B cell (primary cell): ENCODE data around the gene MLH3. TPM values are rescaled to one million over a fixed set of nuclear protein-coding genes. Genes with fewer than 3 reads are reported as not detected.

Experiments used
- ATAC-seq: fragments of 200-7000 bp; cut with Tn5 transposase; one replicate; pipeline ENCODE4 v1.10.0; 2021; ENCODE audit warnings: low read depth, mild to moderate bottlenecking, moderate number of reproducible peaks, moderate library complexity
- CTCF ChIA-PET: fragments of 350-600 bp; sonication (Branson Sonifier 250); formaldehyde crosslinking; loops from one replicate; lab custom pipeline; 2021; ENCODE audit warnings: antibody characterized with exemption, inconsistent platforms; lab: Charles Lee
- POLR2A ChIA-PET: fragments of 350-600 bp; sonication (Branson Sonifier 250); formaldehyde crosslinking; loops from one replicate; lab custom pipeline; 2021; ENCODE audit warnings: antibody characterized with exemption; lab: Charles Lee
- DNase-seq: peaks from one replicate; pipeline ENCODE4 v3.0.0; 2013
- H2AFZ ChIP-seq: 2 replicates; pipeline ENCODE4 v1.6.1; 2012; ENCODE audit warnings: mild to moderate bottlenecking, low read depth, low read length; ENCODE audit not compliant: insufficient read depth, poor library complexity, severe bottlenecking
- H3K27ac ChIP-seq, 2 donors: 1 replicate in 1 of 2; 2 replicates in 1 of 2; pipeline ENCODE4 v1.5.1; 2012 to 2013; ENCODE audit warnings: low read length in 2 of 2, mild to moderate bottlenecking in 2 of 2, moderate library complexity in 1 of 2
- H3K27me3 ChIP-seq, 4 experiments: fragments of 200-600 bp in 1 of 4; sonication (generic) in 1 of 4; replicated peaks in 1 of 4; 1 replicate in 2 of 4; 2 replicates in 2 of 4; pipeline versions ENCODE4 v1.6.1 to v1.7.0; 2013 to 2016; ENCODE audit warnings: low read length in 3 of 4, mild to moderate bottlenecking in 2 of 4, mixed read lengths in 1 of 4, moderate library complexity in 1 of 4; ENCODE audit not compliant: insufficient read depth in 4 of 4, control insufficient read depth in 3 of 4; ENCODE audit errors: control extremely low read depth in 1 of 4
- H3K36me3 ChIP-seq, 2 experiments: replicated peaks in 1 of 2; 1 replicate in 1 of 2; 2 replicates in 1 of 2; pipeline versions ENCODE4 v1.6.1 to v1.7.1; 2013; ENCODE audit warnings: low read length in 1 of 2; ENCODE audit not compliant: insufficient read depth in 2 of 2, control insufficient read depth in 1 of 2; ENCODE audit errors: control extremely low read depth in 1 of 2, extremely low read depth in 1 of 2
- H3K4me1 ChIP-seq, 2 donors: fragments of 200-600 bp in 1 of 2; sonication (generic) in 1 of 2; 1 replicate in 1 of 2; 2 replicates in 1 of 2; pipeline versions ENCODE4 v1.5.1 to v1.6.1; 2013 to 2017; ENCODE audit warnings: low read length in 2 of 2; ENCODE audit not compliant: control insufficient read depth in 2 of 2, insufficient read depth in 2 of 2
- H3K4me2 ChIP-seq: replicated peaks from 2 replicates; pipeline ENCODE3; 2012; ENCODE audit warnings: mild to moderate bottlenecking, low read depth, low read length; ENCODE audit not compliant: poor library complexity, severe bottlenecking
- H3K4me3 ChIP-seq, 5 experiments: fragments of 200-600 bp in 1 of 5; sonication (generic) in 1 of 5; 1 replicate in 3 of 5; 2 replicates in 2 of 5; pipeline versions ENCODE4 v1.5.1 to v1.7.0; 2011 to 2016; ENCODE audit warnings: low read length in 4 of 5, mild to moderate bottlenecking in 4 of 5, low read depth in 2 of 5, control low read depth in 1 of 5, moderate library complexity in 1 of 5; ENCODE audit not compliant: insufficient read depth in 1 of 5; ENCODE audit errors: control extremely low read depth in 1 of 5, extremely low read depth in 1 of 5
- H3K79me2 ChIP-seq: fragments of 200-600 bp; sonication (generic); one replicate; pipeline ENCODE4 v1.6.0; 2016; ENCODE audit warnings: low read length; ENCODE audit not compliant: control insufficient read depth, insufficient read depth
- H3K9ac ChIP-seq: fragments of 200-600 bp; sonication (generic); 2 replicates; pipeline ENCODE4 v1.6.1; 2017; ENCODE audit warnings: mild to moderate bottlenecking, low read length, moderate library complexity
- H3K9me3 ChIP-seq, 3 donors: one replicate each; pipeline versions ENCODE4 v1.6.1 to v1.7.1; 2013; ENCODE audit warnings: low read length in 2 of 3; ENCODE audit not compliant: control insufficient read depth in 2 of 3, insufficient read depth in 1 of 3; ENCODE audit errors: control extremely low read depth in 1 of 3
- H4K20me1 ChIP-seq: 2 replicates; pipeline ENCODE4 v1.6.0; 2012; ENCODE audit warnings: mild to moderate bottlenecking, low read length; ENCODE audit not compliant: insufficient read depth, control insufficient read depth, poor library complexity, severe bottlenecking
- H3K27ac Mint-ChIP-seq: one replicate; pipeline ENCODE4 v1.8.0; 2021; ENCODE audit warnings: mixed read lengths
- H3K27me3 Mint-ChIP-seq: one replicate; pipeline ENCODE4 v1.8.0; 2021; ENCODE audit warnings: mixed read lengths
- H3K4me1 Mint-ChIP-seq: one replicate; pipeline ENCODE4 v1.8.0; 2021; ENCODE audit warnings: mixed read lengths
- H3K4me3 Mint-ChIP-seq: one replicate; pipeline ENCODE4 v1.8.0; 2021; ENCODE audit warnings: mixed read lengths
- H3K9me3 Mint-ChIP-seq: one replicate; pipeline ENCODE4 v1.8.0; 2022; ENCODE audit warnings: mixed read lengths; ENCODE audit not compliant: insufficient read depth
- CTCF ChIP-seq: fragments of 200-600 bp; IDR thresholded peaks from one replicate; pipeline ENCODE4 v1.8.0; 2022; ENCODE audit warnings: antibody characterized with exemption, mild to moderate bottlenecking
- EZH2 ChIP-seq: IDR thresholded peaks from 2 replicates; pipeline ENCODE4 v1.6.1; 2012; ENCODE audit warnings: borderline replicate concordance, low read depth, mild to moderate bottlenecking, moderate library complexity, low read length; ENCODE audit not compliant: insufficient read depth, poor library complexity, severe bottlenecking
- WGBS: methylation state at CpG from one replicate; pipeline ENCODE4 v1.1.5; 2013; ENCODE audit warnings: missing lambda C conversion rate; ENCODE audit not compliant: insufficient coverage; 5-methylcytosine and 5-hydroxymethylcytosine counted together
- intact Hi-C: fragments of 100-400 bp; cut with micrococcal nuclease; formaldehyde crosslinking; loops from one replicate; pipeline ENCODE4 v1.10.0; 2022
- polyA plus RNA-seq: library from polyadenylated mRNA; depleted of rRNA; stranded (reverse); fragments of >200 nt; gene quantifications from 2 replicates; pipeline ENCODE4 v1.2.3, GENCODE V29; 2012
- total RNA-seq, 2 donors: library from RNA; stranded (reverse); fragments of 120-200 nt in 1 of 2; gene quantifications; 1 replicate in 1 of 2; 2 replicates in 1 of 2; pipeline versions ENCODE4 v1.2.3 to v1.2.4, GENCODE V29; 2013 to 2022

The MLH3 gene
- total and polyA plus RNA-seq, 2 donors (not counting 1 experiment from before 2014, with no cell fraction given): 6.7 to 19.9 TPM

- H3K9me3 ChIP-seq: no peaks in the 10 kb centered on the region
- H3K27me3 ChIP-seq: no peaks in the 10 kb centered on the region
- H3K4me2 ChIP-seq: no peak overlapping the region
- peaks cover 7 to 18% of the 10 kb centered on the region in 2 donors for H3K4me1 ChIP-seq
- ATAC-seq: no peak
- 94% methylated on average over 9 of the region's 9 CpGs for WGBS
- H3K4me1 Mint-ChIP-seq: peaks cover 4% of the 10 kb centered on the region
- H3K27me3 Mint-ChIP-seq: no peaks in the 10 kb centered on the region
- intact Hi-C loops: no loop called here
- peak overlapping the region; percentile 80 for H2AFZ ChIP-seq
- no peak overlapping the region for H3K9ac ChIP-seq
- H3K4me3 Mint-ChIP-seq: no peak overlapping the region
- no peak for DNase-seq
- H3K27ac Mint-ChIP-seq: peak overlapping the region; percentile 60
- POLR2A ChIA-PET: no interaction called here
- TF ChIP-seq CTCF (no peak), EZH2 (no peak)
- no peak overlapping the region for H3K27ac ChIP-seq
- no peak overlapping the region for H3K4me3 ChIP-seq
- CTCF ChIA-PET: interaction anchor here (1.1 to 1.7 kb wide), 2 partner anchors 18 to 236 kb away, joined by 3 to 7 read pairs; no protein-coding TSS in a partner anchor
- H3K9me3 Mint-ChIP-seq: no peaks in the 10 kb centered on the region
- H3K79me2 ChIP-seq: no peaks in the 10 kb centered on the region
- H3K36me3 ChIP-seq: no peaks in the 10 kb centered on the region
- no peaks in the 10 kb centered on the region for H4K20me1 ChIP-seq
These were observed 19.1 kb upstream of the MLH3 start for GRCh38 chr14:75070383-75070782.

- intact Hi-C loops: loop anchor here (1.0 to 10.0 kb wide), 3 partner anchors 18 to 455 kb away; partner anchors contain the start of genes LTBP2, MLH3 and NEK9
- H3K4me3 Mint-ChIP-seq: no peak overlapping the region
- Histone ChIP-seq H3K27ac (no peak overlapping the region), H3K4me2 (peak overlapping the region; percentile 89), H3K4me3 (peak overlapping the region in 4 of 5 experiments; percentile 62 to 82 (median 69)), H3K36me3 (no peaks in the 10 kb centered on the region), H3K9ac (peak overlapping the region; percentile 68), H3K79me2 (no peaks in the 10 kb centered on the region), H4K20me1 (no peaks in the 10 kb centered on the region), H3K27me3 (no peaks in the 10 kb centered on the region), H2AFZ (peak overlapping the region; percentile 80), H3K9me3 (no peaks in the 10 kb centered on the region), H3K4me1 (peaks cover 7 to 18% of the 10 kb centered on the region in 2 donors)
- no peaks in the 10 kb centered on the region for H3K27me3 Mint-ChIP-seq
- CTCF ChIA-PET: interaction anchor here (1.4 kb wide), 1 partner anchor 19 kb away, joined by 4 read pairs; no protein-coding TSS in a partner anchor
- peaks cover 5% of the 10 kb centered on the region for H3K4me1 Mint-ChIP-seq
- ATAC-seq (no peak), DNase-seq (no peak)
- POLR2A ChIA-PET: interaction anchor here (0.5 kb wide), 2 partner anchors 180 to 576 kb away, joined by 3 to 7 read pairs; partner anchors contain the start of gene ISCA2
- peak overlapping the region; percentile 60 for H3K27ac Mint-ChIP-seq
- TF ChIP-seq EZH2 (no peak), CTCF (no peak)
- WGBS: 62% methylated on average over 12 of the region's 12 CpGs
- no peaks in the 10 kb centered on the region for H3K9me3 Mint-ChIP-seq
These were observed 18.5 kb upstream of the MLH3 start for GRCh38 chr14:75069811-75070145.
